HFF-Myc (cell line): ENCODE data around the gene NSD1.

ENCODE experiments used
- DNase-seq: peaks from one replicate; pipeline ENCODE4 v3.0.0-alpha.2; 2011; ENCODE audit warnings: low read depth; ENCODE audit errors: extremely low read depth
- H3K4me3 ChIP-seq: replicated peaks from 2 replicates; pipeline ENCODE4 v1.5.1; 2011; ENCODE audit warnings: low read depth, mild to moderate bottlenecking, control low read depth, low read length
- CTCF ChIP-seq: IDR thresholded peaks from 2 replicates; pipeline ENCODE4 v1.5.1; 2012; ENCODE audit warnings: mild to moderate bottlenecking, low read depth, low read length, control low read depth; ENCODE audit errors: missing control alignments

The NSD1 gene

GRCh38 chr5:177288191-177288590, 154.6 kb downstream of the NSD1 start:
- no peak for DNase-seq
- no peak for TF ChIP-seq CTCF
- H3K4me3 ChIP-seq = no peak overlapping the region

DNA sequence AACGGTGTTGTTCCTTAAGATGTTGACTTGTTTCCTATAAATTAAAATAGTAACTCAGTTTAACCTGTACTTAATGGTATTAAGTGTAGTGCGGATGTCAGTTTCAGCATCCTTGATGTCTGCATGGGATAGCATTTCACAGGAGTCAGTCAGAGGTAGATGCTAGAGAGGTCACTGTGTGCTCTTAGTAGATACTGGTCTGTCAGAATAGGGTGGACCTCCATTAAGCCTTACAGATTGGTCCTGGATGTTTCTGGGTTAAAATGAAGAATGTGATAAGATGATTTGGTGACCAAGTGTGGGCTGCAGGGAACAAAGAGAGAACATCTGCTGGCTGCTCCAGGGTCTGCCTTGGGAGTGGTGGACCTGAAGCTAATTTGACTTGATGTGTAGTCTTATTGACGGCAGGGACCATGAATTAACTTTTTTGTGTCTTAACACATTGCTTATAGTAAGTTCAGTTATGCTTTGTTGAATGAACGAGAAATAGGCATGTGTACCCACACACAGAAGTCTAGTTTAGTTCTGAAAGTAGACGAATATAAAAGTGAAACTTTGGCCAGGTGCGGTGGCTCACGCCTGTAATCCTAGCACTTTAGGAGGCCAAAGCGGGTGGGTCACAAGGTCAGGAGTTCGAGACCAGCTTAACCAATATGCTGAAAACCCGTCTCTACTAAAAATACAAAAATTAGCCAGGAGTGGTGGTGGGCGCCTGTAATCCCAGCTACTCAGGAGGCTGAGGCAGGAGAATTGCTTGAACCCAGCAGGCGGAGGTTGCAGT, 157.4 kb downstream of the NSD1 start:
- no peak for TF ChIP-seq CTCF
- no peak for DNase-seq
- H3K4me3 ChIP-seq = no peak overlapping the region

- no peak for TF ChIP-seq CTCF
- no peak overlapping the region for H3K4me3 ChIP-seq
- no peak for DNase-seq
Observed at GRCh38 chr5:177291735-177292134, 158.2 kb downstream of the NSD1 start.

DNA sequence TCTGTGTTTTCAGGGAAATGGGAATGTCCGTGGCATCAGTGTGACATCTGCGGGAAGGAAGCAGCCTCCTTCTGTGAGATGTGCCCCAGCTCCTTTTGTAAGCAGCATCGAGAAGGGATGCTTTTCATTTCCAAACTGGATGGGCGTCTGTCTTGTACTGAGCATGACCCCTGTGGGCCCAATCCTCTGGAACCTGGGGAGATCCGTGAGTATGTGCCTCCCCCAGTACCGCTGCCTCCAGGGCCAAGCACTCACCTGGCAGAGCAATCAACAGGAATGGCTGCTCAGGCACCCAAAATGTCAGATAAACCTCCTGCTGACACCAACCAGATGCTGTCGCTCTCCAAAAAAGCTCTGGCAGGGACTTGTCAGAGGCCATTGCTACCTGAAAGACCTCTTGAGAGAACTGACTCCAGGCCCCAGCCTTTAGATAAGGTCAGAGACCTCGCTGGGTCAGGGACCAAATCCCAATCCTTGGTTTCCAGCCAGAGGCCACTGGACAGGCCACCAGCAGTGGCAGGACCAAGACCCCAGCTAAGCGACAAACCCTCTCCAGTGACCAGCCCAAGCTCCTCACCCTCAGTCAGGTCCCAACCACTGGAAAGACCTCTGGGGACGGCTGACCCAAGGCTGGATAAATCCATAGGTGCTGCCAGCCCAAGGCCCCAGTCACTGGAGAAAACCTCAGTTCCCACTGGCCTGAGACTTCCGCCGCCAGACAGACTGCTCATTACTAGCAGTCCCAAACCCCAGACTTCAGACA, 160.4 kb downstream of the NSD1 start:
- DNase-seq = no peak
- no peak overlapping the region for H3K4me3 ChIP-seq
- TF ChIP-seq CTCF = no peak

DNA sequence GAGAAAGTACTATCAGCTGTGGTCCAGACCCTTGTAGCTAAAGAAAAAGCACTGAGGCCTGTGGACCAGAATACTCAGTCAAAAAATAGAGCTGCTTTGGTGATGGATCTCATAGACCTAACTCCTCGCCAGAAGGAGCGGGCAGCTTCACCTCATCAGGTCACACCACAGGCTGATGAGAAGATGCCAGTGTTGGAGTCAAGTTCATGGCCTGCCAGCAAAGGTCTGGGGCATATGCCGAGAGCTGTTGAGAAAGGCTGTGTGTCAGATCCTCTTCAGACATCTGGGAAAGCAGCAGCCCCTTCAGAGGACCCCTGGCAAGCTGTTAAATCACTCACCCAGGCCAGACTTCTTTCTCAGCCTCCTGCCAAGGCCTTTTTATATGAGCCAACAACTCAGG, 161.1 kb downstream of the NSD1 start:
- no peak for DNase-seq
- no peak overlapping the region for H3K4me3 ChIP-seq
- TF ChIP-seq CTCF = no peak

DNA sequence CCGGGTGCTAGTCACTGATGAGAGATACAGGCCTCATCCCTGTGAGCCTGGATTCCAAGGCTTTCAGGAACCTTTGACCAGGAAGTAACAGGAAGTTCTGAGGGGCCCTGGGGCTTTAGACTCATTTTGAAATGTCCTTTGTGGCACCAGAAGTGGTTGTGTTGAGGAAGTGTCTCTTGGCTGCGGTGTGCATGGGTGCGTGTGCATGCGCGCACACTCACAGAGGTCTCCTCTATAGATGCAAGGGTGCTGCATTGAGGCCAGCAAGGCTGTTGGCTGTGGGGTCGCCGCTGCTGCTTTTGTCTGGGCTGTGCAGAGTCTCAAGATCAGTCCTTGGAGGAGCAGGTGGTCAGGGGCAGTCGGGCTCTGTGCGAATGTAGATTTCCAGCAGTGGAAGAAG, 162.4 kb downstream of the NSD1 start:
- no peak overlapping the region for H3K4me3 ChIP-seq
- TF ChIP-seq CTCF = no peak
- DNase-seq = no peak
